K562 (cell line): ENCODE data around the gene PPIF. TPM values are rescaled to one million over a fixed set of nuclear protein-coding genes. Genes with fewer than 3 reads are reported as not detected.
A peak's percentile ranks its signal among the peaks of the same experiment; 100 is the strongest.

Source experiments
- ATAC-seq: fragments of 200-7000 bp; cut with Tn5 transposase; 3 replicates; pipeline ENCODE4 v1.9.1; 2020; ENCODE audit warnings: moderate library complexity
- BruUV-seq: library from RNA; stranded (reverse); fragments of 400-500 nt; replicated peaks from 2 replicates; lab custom pipeline; 2021; lab: Mats Ljungman, UMichigan
- CTCF ChIA-PET: fragments of 300-600 bp; formaldehyde crosslinking; extraction: SDS; loops from one replicate; lab custom pipeline; 2021; ENCODE audit warnings: low intra/inter-chr PET ratio; lab: Yijun Ruan, JAX
- POLR2A ChIA-PET: fragments of 300-600, 350-650 bp; sonication (Branson Sonifier 250); formaldehyde crosslinking; extraction: SDS; loops from one replicate; lab custom pipeline; 2021; ENCODE audit warnings: antibody characterized with exemption, inconsistent platforms; lab: Yijun Ruan, JAX
- DNase-seq, 4 experiments: peaks; one replicate each; pipeline versions ENCODE4 v3.0.0 to v3.0.0-alpha.2; 2011 to 2018; ENCODE audit warnings: low spot score in 3 of 4, mixed read lengths in 3 of 4; ENCODE audit errors: extremely low read depth in 1 of 4
- FAIRE-seq: peaks from 2 replicates; lab custom pipeline; 2011; peaks lifted over from hg19 to GRCh38; lab: Jason Lieb, UNC
- H2AFZ ChIP-seq: 2 replicates; pipeline ENCODE4 v1.6.0; 2011; ENCODE audit warnings: low read depth, low read length, control low read depth, inconsistent platforms
- H3K27ac ChIP-seq: fragments of 200-600 bp; 3 replicates; pipeline ENCODE4 v1.8.0; 2011; ENCODE audit warnings: low read depth, mild to moderate bottlenecking, control low read depth, inconsistent platforms, low read length, moderate library complexity, mixed read lengths; ENCODE audit errors: extremely low read depth
- H3K27me3 ChIP-seq, 2 experiments: fragments of 300-600 bp in 1 of 2; 2 replicates in 1 of 2; 3 replicates in 1 of 2; pipeline versions ENCODE4 v1.6.0 to v1.8.0; 2011; ENCODE audit warnings: inconsistent platforms in 2 of 2, low read length in 2 of 2, mild to moderate bottlenecking in 1 of 2, mixed read lengths in 1 of 2, moderate library complexity in 1 of 2; ENCODE audit not compliant: control insufficient read depth in 2 of 2, insufficient read depth in 2 of 2
- H3K36me3 ChIP-seq: fragments of 300-600 bp; 3 replicates; pipeline ENCODE4 v1.8.0; 2011; ENCODE audit warnings: mild to moderate bottlenecking, low read length, inconsistent platforms; ENCODE audit not compliant: control insufficient read depth, insufficient read depth
- H3K4me1 ChIP-seq, 2 experiments: fragments of 200-600 bp in 1 of 2; replicated peaks in 1 of 2; 2 replicates in 1 of 2; 3 replicates in 1 of 2; pipeline versions ENCODE4 v1.5.1 to v1.8.0; 2011; ENCODE audit warnings: inconsistent platforms in 2 of 2, low read length in 2 of 2, mild to moderate bottlenecking in 1 of 2, mixed read lengths in 1 of 2, moderate library complexity in 1 of 2; ENCODE audit not compliant: control insufficient read depth in 2 of 2, insufficient read depth in 2 of 2
- H3K4me2 ChIP-seq: 2 replicates; pipeline ENCODE4 v1.6.1; 2011; ENCODE audit warnings: low read length, control low read depth, inconsistent platforms, mixed read lengths; ENCODE audit not compliant: insufficient read depth
- H3K4me3 ChIP-seq: fragments of 200-600 bp; sonication (generic), shearing (Covaris generic); 2 replicates; pipeline ENCODE4 v1.5.1; 2016; ENCODE audit warnings: control low read depth, inconsistent platforms
- H3K79me2 ChIP-seq: fragments of 200-600 bp; 3 replicates; pipeline ENCODE4 v1.8.0; 2011; ENCODE audit warnings: low read length, inconsistent platforms; ENCODE audit not compliant: control insufficient read depth, insufficient read depth
- H3K9ac ChIP-seq, 2 experiments: 2 replicates each; pipeline versions ENCODE4 v1.6.0 to v1.6.1; 2011; ENCODE audit warnings: low read depth in 2 of 2, low read length in 2 of 2, control low read depth in 1 of 2, inconsistent platforms in 1 of 2, mild to moderate bottlenecking in 1 of 2, mixed read lengths in 1 of 2; ENCODE audit not compliant: insufficient read depth in 1 of 2
- H3K9me1 ChIP-seq: one replicate; pipeline ENCODE4 v1.6.0; 2011; ENCODE audit warnings: inconsistent platforms, mild to moderate bottlenecking, low read length, moderate library complexity; ENCODE audit not compliant: control insufficient read depth, insufficient read depth
- H3K9me3 ChIP-seq: replicated peaks from 2 replicates; pipeline ENCODE4 v1.5.1; 2011; ENCODE audit warnings: low read depth, low read length, inconsistent platforms; ENCODE audit not compliant: control insufficient read depth, insufficient read depth
- H4K20me1 ChIP-seq: replicated peaks from 2 replicates; pipeline ENCODE4 v1.6.1; 2011; ENCODE audit warnings: low read length, inconsistent platforms, mixed read lengths; ENCODE audit not compliant: control insufficient read depth, insufficient read depth
- NCOA2 ChIP-seq, 2 experiments: fragments of 450-650 bp; IDR thresholded peaks; 2 replicates each; pipeline ENCODE4 v1.6.1; 2018; ENCODE audit warnings: mild to moderate bottlenecking in 2 of 2, moderate library complexity in 1 of 2; ENCODE audit not compliant: partially characterized antibody in 2 of 2
- SRF ChIP-seq, 2 experiments: fragments of 250-450, 450-650 bp in 1 of 2; sonication (Bioruptor Pico) in 1 of 2; sonication (generic) in 1 of 2; formaldehyde crosslinking; IDR thresholded peaks; 2 replicates each; pipeline versions ENCODE4 v1.5.0 to v1.5.1; 2020 to 2022; ENCODE audit warnings: mild to moderate bottlenecking in 1 of 2, missing genetic modification reagents in 1 of 2
- VEZF1 ChIP-seq: fragments of 200-800 bp; sonication (Bioruptor generic); IDR thresholded peaks from 2 replicates; pipeline ENCODE4 v1.6.1; 2017; ENCODE audit warnings: missing genetic modification characterization, missing compliant biosample characterization
- WGBS: fragments of 100-300 bp; shearing (Covaris generic); methylation state at CpG from one replicate; pipeline ENCODE4 v1.1.6; 2016; ENCODE audit warnings: low coverage, mixed read lengths; ENCODE audit not compliant: insufficient coverage; ENCODE audit errors: missing lambda C conversion rate; 5-methylcytosine and 5-hydroxymethylcytosine counted together
- in situ Hi-C: fragments of 300-500 bp; cut with MboI; formaldehyde crosslinking; loops from 4 replicates; pipeline ENCODE4 v1.15.0; 2018; ENCODE audit warnings: inconsistent platforms, mixed read lengths
- intact Hi-C: fragments of 100-400 bp; cut with micrococcal nuclease; formaldehyde crosslinking; loops from 2 replicates; pipeline ENCODE4 v1.14.2; 2022
- polyA plus RNA-seq, 8 experiments: library from polyadenylated mRNA; depleted of rRNA in 4 of 8; stranded (reverse) in 5 of 8; unstranded in 3 of 8; fragments of >200 nt; fragmentation: Nextera tagmentation in 2 of 8; fragmentation: Illumina TruSeq in 1 of 8; extraction: Ambion mirVana in 2 of 8; extraction: Trizol in 1 of 8; gene quantifications; 2 replicates each; pipeline versions ENCODE4 v1.2.1 to v1.2.3, GENCODE V29; 2011 to 2014; ENCODE audit warnings: inconsistent platforms in 1 of 8, missing spikeins in 1 of 8
- total RNA-seq, 7 experiments: library from RNA; depleted of rRNA in 6 of 7; stranded (reverse); fragments of >200 nt in 6 of 7; fragmentation: Illumina TruSeq in 2 of 7; extraction: Trizol in 2 of 7; gene quantifications; 2 replicates each; pipeline versions ENCODE4 v1.2.1 to v1.2.3, GENCODE V29; 2011 to 2021; ENCODE audit warnings: low replicate concordance in 1 of 7

The PPIF gene
- total and polyA plus RNA-seq, 9 of the 15 experiments (the other 6 are each of a cell fraction or from before 2014, with no cell fraction given): 40.9 to 287 (median 117) TPM

- in situ Hi-C loops: no loop called here
- ATAC-seq (peak; percentile 64), FAIRE-seq (no peak), DNase-seq (peak in 1 of 4 experiments; percentile 37)
- CTCF ChIA-PET: interaction anchor here (1.1 kb wide), 1 partner anchor 13 kb away, joined by 3 read pairs; no protein-coding TSS in a partner anchor
- H3K9me3 ChIP-seq: no peaks in the 10 kb centered on the region; the same call in 1 of the 2 replicates
- intact Hi-C loops: no loop called here
- no TSS peak for BruUV-seq
- no peak overlapping the region for H3K27ac ChIP-seq
- no peak overlapping the region for H3K4me2 ChIP-seq
- WGBS: 11% methylated on average over 11 of the region's 11 CpGs
- no peaks in the 10 kb centered on the region for H3K79me2 ChIP-seq
- POLR2A ChIA-PET: no interaction called here
- H3K36me3 ChIP-seq: no peaks in the 10 kb centered on the region
- H4K20me1 ChIP-seq: no peaks in the 10 kb centered on the region
- H3K9me1 ChIP-seq: no peaks in the 10 kb centered on the region
- no peak overlapping the region for H3K4me3 ChIP-seq
- H3K9ac ChIP-seq: peak overlapping the region in 1 of 2 experiments; percentile 51; a peak in 2 of 4 replicates
- H3K27me3 ChIP-seq: peaks cover 0 to 20% of the 10 kb centered on the region in 2 experiments; a peak in 3 of 5 replicates
- TF ChIP-seq SRF (CRISPR knock-in tag; IDR thresholded peaks at IDR 0.05) (peak in 1 of 2 experiments; percentile 74; a peak in 1 of 4 replicates), NCOA2 (IDR thresholded peaks at IDR 0.05; ENCODE audit: partially characterized antibody in 2 of 2) (no peak), VEZF1 (CRISPR knock-in tag) (peak; percentile 40; the same call in 1 of the 2 replicates)
- no peak overlapping the region for H2AFZ ChIP-seq
- H3K4me1 ChIP-seq: peaks cover 3 to 35% of the 10 kb centered on the region in 2 experiments; a peak in 2 of 5 replicates
These were observed 34.5 kb downstream of the PPIF start for GRCh38 chr10:79381804-79382221.
